HEK293 (cell line): ENCODE data around the gene DNAAF5.

Experiments used
- CTCF ChIP-seq: fragments of 450-650 bp; formaldehyde crosslinking; IDR thresholded peaks from 2 replicates; pipeline ENCODE4 v1.5.1; 2016; ENCODE audit warnings: missing biosample characterization, missing genetic modification characterization
- HOXA7 ChIP-seq: sonication (generic); formaldehyde crosslinking; IDR thresholded peaks from 2 replicates; pipeline ENCODE4 v1.8.1; 2022; ENCODE audit warnings: missing genetic modification reagents, borderline replicate concordance
- ZNF174 ChIP-seq: fragments of 450-650 bp; formaldehyde crosslinking; IDR thresholded peaks from 2 replicates; pipeline ENCODE4 v1.5.0; 2017; ENCODE audit warnings: missing biosample characterization, mild to moderate bottlenecking, missing genetic modification characterization
- ZNF214 ChIP-seq: fragments of 450-650 bp; formaldehyde crosslinking; IDR thresholded peaks from 2 replicates; pipeline ENCODE4 v1.5.1; 2017; ENCODE audit warnings: missing biosample characterization, mild to moderate bottlenecking, missing genetic modification characterization, borderline replicate concordance
- ZNF600 ChIP-seq: fragments of 450-650 bp; formaldehyde crosslinking; IDR thresholded peaks from 2 replicates; pipeline ENCODE4 v1.5.1; 2016; ENCODE audit warnings: missing biosample characterization, missing genetic modification characterization

- TF ChIP-seq CTCF: no peak
- TF ChIP-seq ZNF174: no peak
- no peak for TF ChIP-seq HOXA7 (CRISPR knock-in tag)
- TF ChIP-seq ZNF600 (tag by site-specific recombination): no peak
- no peak for TF ChIP-seq ZNF214
Measured at GRCh38 chr7:731440-732085, 5.1 kb downstream of the DNAAF5 start.
